ENCODE data around the gene DENND11.

DENND11 gene

DNA sequence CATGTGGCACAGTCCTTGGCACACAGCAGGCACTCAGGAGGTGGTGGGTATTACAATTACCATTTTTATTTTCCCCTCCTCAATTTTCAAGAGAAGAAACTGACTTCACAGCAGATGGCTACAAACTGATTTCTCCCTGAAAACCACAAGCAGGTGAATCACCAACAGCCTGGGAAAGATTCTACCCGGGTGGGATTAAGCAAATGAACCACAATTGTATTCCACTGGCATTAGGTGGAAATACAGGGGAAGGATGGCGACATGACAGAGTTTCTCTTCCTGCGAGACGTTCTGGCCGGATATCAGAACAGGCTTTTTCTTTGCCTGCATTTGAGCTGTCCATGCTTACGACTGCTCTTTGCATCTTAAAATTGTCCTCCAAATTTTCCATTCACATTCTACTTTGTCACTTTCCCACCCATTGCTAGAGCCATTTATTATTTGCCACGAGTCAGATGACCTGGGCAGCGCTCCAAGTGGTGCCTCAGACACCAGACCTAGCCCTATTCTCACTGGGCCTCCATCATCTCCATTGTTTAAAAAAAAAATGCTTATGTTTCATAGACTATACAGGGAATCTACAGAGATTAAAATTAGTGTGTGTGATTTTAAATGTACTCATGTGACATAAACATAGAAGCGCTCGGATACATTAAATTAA lies 4.6 kb downstream of the DENND11 start:
- Histone ChIP-seq H3K36me3 (ENCODE audit: control insufficient read depth in 4 of 4, insufficient read depth in 4 of 4, low read length in 3 of 4) (peaks cover 0 to 13% (median 1%) of the 10 kb centered on the region in 4 experiments), H3K4me1 (ENCODE audit: control extremely low read depth in 1 of 4, control insufficient read depth in 4 of 4, insufficient read depth in 4 of 4, low read length in 3 of 4) (peaks cover 0 to 53% (median 25%) of the 10 kb centered on the region in 4 experiments), H3K9me3 (ENCODE audit: control extremely low read depth in 1 of 5, control insufficient read depth in 4 of 5, insufficient read depth in 2 of 5, low read depth in 1 of 5, low read length in 4 of 5) (no peaks in the 10 kb centered on the region), H3K4me3 (ENCODE audit: control insufficient read depth in 1 of 7, extremely low read depth in 1 of 7, insufficient read depth in 4 of 7, low read depth in 2 of 7, low read length in 6 of 7) (no peak overlapping the region), H3K27ac (ENCODE audit: insufficient read depth in 1 of 2, low read depth in 1 of 2, low read length in 2 of 2, poor library complexity in 1 of 2, severe bottlenecking in 2 of 2) (no peak overlapping the region), H3K27me3 (replicated peaks in 2 of 5; ENCODE audit: control insufficient read depth in 4 of 5, insufficient read depth in 5 of 5, low read length in 4 of 5) (no peaks in the 10 kb centered on the region)
- ChIA-PET CTCF (interaction anchor here (1.3 to 3.5 kb wide), 3 partner anchors 12 to 43 kb away, joined by 3 to 11 read pairs (median 5); no protein-coding TSS in a partner anchor), POLR2A (no interaction called here)
- 79% methylated on average over 7 of the region's 10 CpGs for WGBS (ENCODE audit: insufficient coverage)
- peak in 1 of 3 donors; percentile 23 for DNase-seq

DNA sequence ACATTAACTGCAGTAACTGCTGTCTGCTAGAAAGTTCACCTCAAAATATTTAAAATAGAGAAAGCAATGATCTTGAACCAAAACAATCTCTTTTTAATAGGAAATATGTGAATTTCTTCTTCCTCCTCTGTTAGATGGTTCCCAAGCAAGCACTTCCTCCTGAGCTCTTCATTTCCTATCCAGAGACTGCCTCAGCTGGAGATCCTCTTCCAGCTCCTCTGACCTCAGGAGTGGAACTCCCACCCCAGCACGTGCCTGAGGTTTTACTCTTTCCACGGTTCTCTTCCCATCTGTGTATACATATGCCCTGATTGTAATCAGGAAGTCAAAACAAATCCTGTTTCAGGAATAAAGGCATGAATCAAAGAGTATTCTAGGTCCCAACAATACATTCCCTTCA lies 5.6 kb downstream of the DENND11 start:
- Histone ChIP-seq H3K4me1 (ENCODE audit: control extremely low read depth in 1 of 4, control insufficient read depth in 4 of 4, insufficient read depth in 4 of 4, low read length in 3 of 4) (peaks cover 0 to 52% (median 24%) of the 10 kb centered on the region in 4 experiments), H3K9me3 (ENCODE audit: control extremely low read depth in 1 of 5, control insufficient read depth in 4 of 5, insufficient read depth in 2 of 5, low read depth in 1 of 5, low read length in 4 of 5) (no peaks in the 10 kb centered on the region), H3K36me3 (ENCODE audit: control insufficient read depth in 4 of 4, insufficient read depth in 4 of 4, low read length in 3 of 4) (peaks cover 0 to 13% (median 1%) of the 10 kb centered on the region in 4 experiments), H3K27me3 (replicated peaks in 2 of 5; ENCODE audit: control insufficient read depth in 4 of 5, insufficient read depth in 5 of 5, low read length in 4 of 5) (no peaks in the 10 kb centered on the region), H3K4me3 (ENCODE audit: control insufficient read depth in 1 of 7, extremely low read depth in 1 of 7, insufficient read depth in 4 of 7, low read depth in 2 of 7, low read length in 6 of 7) (no peak overlapping the region), H3K27ac (ENCODE audit: insufficient read depth in 1 of 2, low read depth in 1 of 2, low read length in 2 of 2, poor library complexity in 1 of 2, severe bottlenecking in 2 of 2) (no peak overlapping the region)
- CTCF ChIA-PET: interaction anchor here (0.9 to 3.5 kb wide), 4 partner anchors 9 to 42 kb away, joined by 3 to 11 read pairs (median 4); no protein-coding TSS in a partner anchor
- no peak for DNase-seq
- WGBS (ENCODE audit: insufficient coverage): no CpG with 5 or more reads among the region's 2 CpGs
- POLR2A ChIA-PET: no interaction called here

DNA sequence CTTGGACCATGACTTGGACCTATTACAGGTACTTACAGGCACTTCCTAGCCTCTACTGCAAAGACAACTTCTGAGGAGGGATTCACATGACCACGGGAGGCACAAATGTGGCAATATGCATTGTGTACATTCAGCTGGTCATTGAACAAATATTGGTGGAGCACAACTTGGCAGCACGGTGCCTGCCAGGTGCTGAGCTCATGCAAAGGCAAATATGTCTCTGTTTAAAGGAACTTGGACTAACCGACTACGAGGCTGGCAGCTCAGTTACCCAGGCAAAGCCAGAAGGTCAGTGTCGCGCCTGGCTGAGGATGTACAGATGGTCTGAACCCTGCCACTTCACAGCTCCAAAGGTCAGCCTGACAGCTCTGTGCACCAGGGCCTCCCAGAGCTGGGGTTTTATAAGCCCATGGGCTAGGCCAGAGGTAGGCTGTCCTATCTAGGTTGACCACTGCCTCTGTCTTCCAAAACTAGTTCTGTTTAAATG lies 6.1 kb downstream of the DENND11 start:
- POLR2A ChIA-PET: no interaction called here
- WGBS (ENCODE audit: insufficient coverage): 98% methylated on average over 6 of the region's 6 CpGs
- no peak overlapping the region for H3K4me3 ChIP-seq (ENCODE audit: control insufficient read depth in 1 of 7, extremely low read depth in 1 of 7, insufficient read depth in 4 of 7, low read depth in 2 of 7, low read length in 6 of 7)
- peaks cover 2 to 13% (median 4%) of the 10 kb centered on the region in 4 experiments for H3K36me3 ChIP-seq (ENCODE audit: control insufficient read depth in 4 of 4, insufficient read depth in 4 of 4, low read length in 3 of 4)
- peaks cover 0 to 49% (median 22%) of the 10 kb centered on the region in 4 experiments for H3K4me1 ChIP-seq (ENCODE audit: control extremely low read depth in 1 of 4, control insufficient read depth in 4 of 4, insufficient read depth in 4 of 4, low read length in 3 of 4)
- CTCF ChIA-PET: interaction anchor here (0.9 to 3.5 kb wide), 6 partner anchors 9 to 41 kb away, joined by 3 to 11 read pairs (median 4); no protein-coding TSS in a partner anchor
- no peaks in the 10 kb centered on the region for H3K9me3 ChIP-seq (ENCODE audit: control extremely low read depth in 1 of 5, control insufficient read depth in 4 of 5, insufficient read depth in 2 of 5, low read depth in 1 of 5, low read length in 4 of 5)
- no peak overlapping the region for H3K27ac ChIP-seq (ENCODE audit: insufficient read depth in 1 of 2, low read depth in 1 of 2, low read length in 2 of 2, poor library complexity in 1 of 2, severe bottlenecking in 2 of 2)
- no peak for DNase-seq
- no peaks in the 10 kb centered on the region for H3K27me3 ChIP-seq (replicated peaks in 2 of 5; ENCODE audit: control insufficient read depth in 4 of 5, insufficient read depth in 5 of 5, low read length in 4 of 5)

DNA sequence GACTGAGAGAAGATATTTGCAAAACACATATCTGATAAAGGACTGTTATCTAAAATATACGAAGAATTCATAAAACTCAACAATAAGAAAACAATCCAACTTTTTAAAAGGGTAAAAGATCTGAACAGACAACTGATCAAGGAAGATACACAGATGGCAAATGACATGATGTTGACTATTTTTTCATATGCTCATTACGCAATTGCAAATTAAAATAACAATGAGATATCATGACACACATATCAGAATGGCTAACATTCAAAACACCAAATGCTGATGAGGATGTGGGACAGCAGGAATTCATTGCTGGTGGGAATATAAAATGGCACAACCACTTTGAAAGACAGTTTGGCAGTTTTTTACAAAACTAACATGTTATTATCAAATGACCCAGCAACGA lies 8.9 kb downstream of the DENND11 start:
- H3K9me3 ChIP-seq (ENCODE audit: control extremely low read depth in 1 of 5, control insufficient read depth in 4 of 5, insufficient read depth in 2 of 5, low read depth in 1 of 5, low read length in 4 of 5): no peaks in the 10 kb centered on the region
- peaks cover 3 to 18% (median 5%) of the 10 kb centered on the region in 4 experiments for H3K36me3 ChIP-seq (ENCODE audit: control insufficient read depth in 4 of 4, insufficient read depth in 4 of 4, low read length in 3 of 4)
- WGBS (ENCODE audit: insufficient coverage): no CpG with 5 or more reads among the region's 3 CpGs
- ChIA-PET CTCF (interaction anchor here (1.1 kb wide), 1 partner anchor 15 kb away, joined by 3 read pairs; no protein-coding TSS in a partner anchor), POLR2A (no interaction called here)
- no peak overlapping the region for H3K4me3 ChIP-seq (ENCODE audit: control insufficient read depth in 1 of 7, extremely low read depth in 1 of 7, insufficient read depth in 4 of 7, low read depth in 2 of 7, low read length in 6 of 7)
- H3K27ac ChIP-seq (ENCODE audit: insufficient read depth in 1 of 2, low read depth in 1 of 2, low read length in 2 of 2, poor library complexity in 1 of 2, severe bottlenecking in 2 of 2): no peak overlapping the region
- DNase-seq: no peak
- no peaks in the 10 kb centered on the region for H3K27me3 ChIP-seq (replicated peaks in 2 of 5; ENCODE audit: control insufficient read depth in 4 of 5, insufficient read depth in 5 of 5, low read length in 4 of 5)
- H3K4me1 ChIP-seq (ENCODE audit: control extremely low read depth in 1 of 4, control insufficient read depth in 4 of 4, insufficient read depth in 4 of 4, low read length in 3 of 4): peaks cover 0 to 23% (median 4%) of the 10 kb centered on the region in 4 experiments

DNA sequence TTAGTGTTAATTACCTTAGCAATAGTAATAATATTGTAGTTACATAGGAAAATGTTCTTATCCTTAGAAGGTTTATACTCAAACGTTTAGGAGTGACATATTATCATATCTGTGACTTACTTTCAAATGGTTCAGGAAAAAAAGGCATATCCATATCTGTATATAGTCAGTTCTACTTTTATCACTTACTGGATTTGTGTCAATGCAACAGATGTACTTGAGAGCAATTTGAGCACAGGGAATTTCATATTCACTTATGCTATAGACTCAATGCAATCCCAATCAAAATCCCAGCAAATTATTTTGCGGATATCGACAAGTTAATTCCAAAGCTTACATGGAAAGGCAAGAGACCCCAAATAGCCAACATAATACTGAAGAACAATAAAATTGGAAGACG lies 10.0 kb downstream of the DENND11 start:
- Histone ChIP-seq H3K9me3 (ENCODE audit: control extremely low read depth in 1 of 5, control insufficient read depth in 4 of 5, insufficient read depth in 2 of 5, low read depth in 1 of 5, low read length in 4 of 5) (no peaks in the 10 kb centered on the region), H3K36me3 (ENCODE audit: control insufficient read depth in 4 of 4, insufficient read depth in 4 of 4, low read length in 3 of 4) (peaks cover 3 to 18% (median 5%) of the 10 kb centered on the region in 4 experiments), H3K27ac (ENCODE audit: insufficient read depth in 1 of 2, low read depth in 1 of 2, low read length in 2 of 2, poor library complexity in 1 of 2, severe bottlenecking in 2 of 2) (no peak overlapping the region), H3K4me3 (ENCODE audit: control insufficient read depth in 1 of 7, extremely low read depth in 1 of 7, insufficient read depth in 4 of 7, low read depth in 2 of 7, low read length in 6 of 7) (no peak overlapping the region), H3K27me3 (replicated peaks in 2 of 5; ENCODE audit: control insufficient read depth in 4 of 5, insufficient read depth in 5 of 5, low read length in 4 of 5) (no peaks in the 10 kb centered on the region), H3K4me1 (ENCODE audit: control extremely low read depth in 1 of 4, control insufficient read depth in 4 of 4, insufficient read depth in 4 of 4, low read length in 3 of 4) (peaks cover 0 to 12% (median 2%) of the 10 kb centered on the region in 4 experiments)
- ChIA-PET POLR2A (no interaction called here), CTCF (interaction anchor here (1.3 kb wide), 1 partner anchor 13 kb away, joined by 4 read pairs; no protein-coding TSS in a partner anchor)
- DNase-seq: no peak
- WGBS (ENCODE audit: insufficient coverage): no CpG with 5 or more reads among the region's 4 CpGs

DNA sequence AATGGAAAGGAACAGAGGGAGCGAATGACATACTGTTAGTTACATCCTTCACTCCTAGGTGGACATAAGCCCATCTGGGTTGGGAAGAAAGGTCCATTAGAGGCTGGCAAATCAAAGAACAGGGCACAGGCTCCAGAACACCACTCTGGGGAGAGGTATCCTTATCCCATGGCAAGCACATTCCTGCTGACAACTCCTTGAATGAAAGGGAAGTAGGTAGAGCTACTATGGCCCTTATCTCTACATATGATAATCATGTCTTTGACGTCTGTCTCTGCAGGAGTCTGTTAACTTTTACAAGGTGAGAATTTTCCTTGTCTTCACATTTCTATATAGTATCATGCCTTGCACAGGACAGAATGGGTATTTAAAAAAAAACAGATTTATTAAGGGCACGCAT lies 10.4 kb downstream of the DENND11 start:
- no peak overlapping the region for H3K4me3 ChIP-seq (ENCODE audit: control insufficient read depth in 1 of 7, extremely low read depth in 1 of 7, insufficient read depth in 4 of 7, low read depth in 2 of 7, low read length in 6 of 7)
- no peak for DNase-seq
- peaks cover 0 to 7% (median 1%) of the 10 kb centered on the region in 4 experiments for H3K4me1 ChIP-seq (ENCODE audit: control extremely low read depth in 1 of 4, control insufficient read depth in 4 of 4, insufficient read depth in 4 of 4, low read length in 3 of 4)
- H3K27ac ChIP-seq (ENCODE audit: insufficient read depth in 1 of 2, low read depth in 1 of 2, low read length in 2 of 2, poor library complexity in 1 of 2, severe bottlenecking in 2 of 2): no peak overlapping the region
- WGBS (ENCODE audit: insufficient coverage): 100% methylated on average over 1 of the region's 3 CpGs
- no peaks in the 10 kb centered on the region for H3K27me3 ChIP-seq (replicated peaks in 2 of 5; ENCODE audit: control insufficient read depth in 4 of 5, insufficient read depth in 5 of 5, low read length in 4 of 5)
- H3K9me3 ChIP-seq (ENCODE audit: control extremely low read depth in 1 of 5, control insufficient read depth in 4 of 5, insufficient read depth in 2 of 5, low read depth in 1 of 5, low read length in 4 of 5): no peaks in the 10 kb centered on the region
- peaks cover 3 to 17% (median 5%) of the 10 kb centered on the region in 4 experiments for H3K36me3 ChIP-seq (ENCODE audit: control insufficient read depth in 4 of 4, insufficient read depth in 4 of 4, low read length in 3 of 4)
- CTCF ChIA-PET: interaction anchor here (1.3 kb wide), 1 partner anchor 13 kb away, joined by 4 read pairs; no protein-coding TSS in a partner anchor
- POLR2A ChIA-PET: no interaction called here
